CD14-positive monocyte (primary cell): ENCODE data around the gene KCNG2. TPM values are rescaled to one million over a fixed set of nuclear protein-coding genes. Genes with fewer than 3 reads are reported as not detected.

Experiments used
- DNase-seq, 3 donors: peaks; one replicate each; pipeline ENCODE4 v3.0.0-alpha.2; 2011 to 2022
- H2AFZ ChIP-seq: 2 replicates; pipeline ENCODE4 v1.6.0; 2012; ENCODE audit warnings: mild to moderate bottlenecking, low read depth, low read length, inconsistent platforms; ENCODE audit not compliant: insufficient read depth, poor library complexity, severe bottlenecking
- H3K27ac ChIP-seq, 2 donors: 1 replicate in 1 of 2; 2 replicates in 1 of 2; pipeline ENCODE4 v1.5.1; 2012 to 2013; ENCODE audit warnings: low read length in 2 of 2, control low read depth in 1 of 2, inconsistent platforms in 1 of 2, low read depth in 1 of 2, mild to moderate bottlenecking in 1 of 2
- H3K27me3 ChIP-seq, 2 donors: one replicate each; pipeline versions ENCODE4 v1.6.0 to v1.6.1; 2011 to 2013; ENCODE audit warnings: low read length in 2 of 2; ENCODE audit not compliant: control insufficient read depth in 2 of 2, insufficient read depth in 2 of 2
- H3K36me3 ChIP-seq, 2 donors: replicated peaks in 1 of 2; 1 replicate in 1 of 2; 2 replicates in 1 of 2; pipeline versions ENCODE4 v1.5.1 to v1.6.1; 2012 to 2013; ENCODE audit warnings: low read length in 2 of 2, control low read depth in 1 of 2, inconsistent platforms in 1 of 2, mild to moderate bottlenecking in 1 of 2; ENCODE audit not compliant: insufficient read depth in 2 of 2, control insufficient read depth in 1 of 2
- H3K4me1 ChIP-seq, 2 donors: 1 replicate in 1 of 2; 2 replicates in 1 of 2; pipeline versions ENCODE4 v1.5.1 to v1.6.1; 2012 to 2013; ENCODE audit warnings: low read length in 2 of 2, control low read depth in 1 of 2, inconsistent platforms in 1 of 2, mild to moderate bottlenecking in 1 of 2, moderate library complexity in 1 of 2; ENCODE audit not compliant: insufficient read depth in 2 of 2, control insufficient read depth in 1 of 2
- H3K4me2 ChIP-seq: replicated peaks from 2 replicates; pipeline ENCODE3; 2012; ENCODE audit warnings: low read length, moderate library complexity, mild to moderate bottlenecking; ENCODE audit not compliant: poor library complexity, severe bottlenecking; ENCODE audit errors: extremely low read depth
- H3K4me3 ChIP-seq, 3 experiments: fragments of 200-600 bp in 1 of 3; sonication (generic) in 1 of 3; replicated peaks in 1 of 3; 1 replicate in 2 of 3; 2 replicates in 1 of 3; pipeline ENCODE4 v1.5.1; 2011 to 2013; ENCODE audit warnings: low read length in 3 of 3, mild to moderate bottlenecking in 3 of 3, control low read depth in 2 of 3, low read depth in 2 of 3, inconsistent platforms in 1 of 3, moderate library complexity in 1 of 3
- H3K79me2 ChIP-seq: 2 replicates; pipeline ENCODE4 v1.6.0; 2012; ENCODE audit warnings: mild to moderate bottlenecking, control low read depth, inconsistent platforms, low read length, moderate library complexity; ENCODE audit not compliant: insufficient read depth
- H3K9ac ChIP-seq: 2 replicates; pipeline ENCODE4 v1.6.0; 2017; ENCODE audit warnings: low read length, mild to moderate bottlenecking; ENCODE audit not compliant: insufficient read depth, poor library complexity, severe bottlenecking
- H3K9me3 ChIP-seq, 2 donors: replicated peaks in 1 of 2; 1 replicate in 1 of 2; 2 replicates in 1 of 2; pipeline versions ENCODE4 v1.5.1 to v1.6.1; 2012 to 2013; ENCODE audit warnings: low read length in 2 of 2, control low read depth in 1 of 2; ENCODE audit not compliant: control insufficient read depth in 1 of 2, insufficient read depth in 1 of 2
- H4K20me1 ChIP-seq: 2 replicates; pipeline ENCODE4 v1.6.0; 2012; ENCODE audit warnings: mild to moderate bottlenecking, low read length, control low read depth, moderate library complexity; ENCODE audit not compliant: insufficient read depth
- H3K27ac Mint-ChIP-seq, 7 donors: one replicate each; pipeline ENCODE4 v1.8.0; 2020; ENCODE audit warnings: mild to moderate bottlenecking in 7 of 7, mixed read lengths in 7 of 7, moderate library complexity in 6 of 7, inconsistent platforms in 2 of 7
- H3K27me3 Mint-ChIP-seq, 3 donors: one replicate each; pipeline ENCODE4 v1.8.0; 2021 to 2022; ENCODE audit warnings: low read depth in 3 of 3, mild to moderate bottlenecking in 3 of 3, mixed read lengths in 3 of 3, moderate library complexity in 3 of 3, inconsistent platforms in 1 of 3
- H3K36me3 Mint-ChIP-seq, 2 donors: one replicate each; pipeline ENCODE4 v1.8.0; 2020; ENCODE audit warnings: mixed read lengths in 2 of 2, inconsistent platforms in 1 of 2, mild to moderate bottlenecking in 1 of 2
- H3K4me1 Mint-ChIP-seq: one replicate; pipeline ENCODE4 v1.8.0; 2020; ENCODE audit warnings: mild to moderate bottlenecking, mixed read lengths
- H3K4me3 Mint-ChIP-seq, 2 donors: one replicate each; pipeline ENCODE4 v1.8.0; 2020; ENCODE audit warnings: mild to moderate bottlenecking in 2 of 2, mixed read lengths in 2 of 2, moderate library complexity in 1 of 2
- H3K9me3 Mint-ChIP-seq, 7 donors: one replicate each; pipeline ENCODE4 v1.8.0; 2020 to 2022; ENCODE audit warnings: mixed read lengths in 7 of 7, mild to moderate bottlenecking in 6 of 7, moderate library complexity in 6 of 7, inconsistent platforms in 2 of 7
- WGBS: methylation state at CpG from one replicate; pipeline ENCODE4 v1.1.5; 2013; ENCODE audit warnings: missing lambda C conversion rate; ENCODE audit not compliant: insufficient coverage; 5-methylcytosine and 5-hydroxymethylcytosine counted together
- intact Hi-C, 2 donors: fragments of 100-400 bp; cut with micrococcal nuclease; formaldehyde crosslinking; loops; one replicate each; pipeline versions ENCODE4 v1.15.0 to v1.15.1; 2023
- polyA plus RNA-seq, 3 donors: library from polyadenylated mRNA; depleted of rRNA in 1 of 3; unstranded in 2 of 3; stranded (reverse) in 1 of 3; fragments of 300-500 nt in 2 of 3; fragments of >200 nt in 1 of 3; fragmentation: Illumina TruSeq in 2 of 3; gene quantifications; 1 replicate in 2 of 3; 2 replicates in 1 of 3; pipeline ENCODE4 v1.2.3, GENCODE V29; 2012 to 2021
- TF ChIP-seq, protein P1 (sequence below): fragments of 200-600 bp; IDR thresholded peaks from one replicate; pipeline ENCODE4 v1.8.0; 2022; ENCODE audit warnings: antibody characterized with exemption, mild to moderate bottlenecking

Gene KCNG2
- polyA plus RNA-seq, 3 donors = 0.04 TPM; not detected in 2

DNA sequence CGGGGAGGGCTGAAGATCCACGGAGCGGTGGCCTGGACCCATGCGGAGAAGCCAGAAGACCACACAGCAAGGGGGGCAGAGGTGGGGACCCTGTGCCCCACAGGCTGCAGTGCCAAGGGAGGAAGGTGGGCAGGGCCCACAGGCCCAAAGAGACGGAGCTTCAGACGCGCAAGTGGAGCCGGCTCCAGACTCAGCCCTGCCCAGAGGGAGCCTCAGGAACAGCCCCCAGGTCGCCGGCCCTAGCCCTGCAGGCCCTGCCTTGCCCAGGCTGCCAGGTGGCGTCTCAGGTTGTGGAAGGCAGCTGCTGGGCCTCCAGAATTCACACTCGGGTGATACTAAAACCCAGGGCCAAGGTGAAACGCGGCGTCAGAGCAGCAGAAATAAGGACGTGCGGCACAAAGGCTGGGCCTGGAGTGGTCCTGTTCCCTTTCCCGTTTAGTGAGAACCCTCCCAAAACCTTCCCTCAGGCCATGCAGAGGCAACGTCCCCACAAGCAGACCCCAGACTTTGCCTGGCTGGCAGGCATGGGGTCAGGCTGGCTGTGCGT lies 116.9 kb downstream of the KCNG2 start:
- H3K4me3 Mint-ChIP-seq = no peak overlapping the region
- Histone ChIP-seq H3K9ac (no peak overlapping the region), H3K4me2 (no peak overlapping the region), H3K9me3 (peaks cover 44 to 70% of the 10 kb centered on the region in 2 donors), H3K27ac (no peak overlapping the region), H3K36me3 (peaks cover 51 to 95% of the 10 kb centered on the region in 2 donors), H3K4me1 (no peaks in the 10 kb centered on the region), H2AFZ (no peak overlapping the region), H4K20me1 (peaks cover 56% of the 10 kb centered on the region), H3K27me3 (no peaks in the 10 kb centered on the region), H3K79me2 (peaks cover 37% of the 10 kb centered on the region), H3K4me3 (no peak overlapping the region)
- intact Hi-C loops = loop anchor here in 1 of 2 donors (5.0 kb wide), 1 partner anchor 33 kb away; no protein-coding TSS in a partner anchor
- peaks cover 35 to 68% (median 45%) of the 10 kb centered on the region in 7 donors for H3K9me3 Mint-ChIP-seq
- H3K27me3 Mint-ChIP-seq = peaks cover 0 to 1% (median 0%) of the 10 kb centered on the region in 3 donors
- no peak for DNase-seq
- 95% methylated on average over 18 of the region's 20 CpGs for WGBS
- peak overlapping the region in 2 of 7 donors; percentile 30 to 37 for H3K27ac Mint-ChIP-seq
- H3K4me1 Mint-ChIP-seq = no peaks in the 10 kb centered on the region
- TF ChIP-seq, protein P1, sequence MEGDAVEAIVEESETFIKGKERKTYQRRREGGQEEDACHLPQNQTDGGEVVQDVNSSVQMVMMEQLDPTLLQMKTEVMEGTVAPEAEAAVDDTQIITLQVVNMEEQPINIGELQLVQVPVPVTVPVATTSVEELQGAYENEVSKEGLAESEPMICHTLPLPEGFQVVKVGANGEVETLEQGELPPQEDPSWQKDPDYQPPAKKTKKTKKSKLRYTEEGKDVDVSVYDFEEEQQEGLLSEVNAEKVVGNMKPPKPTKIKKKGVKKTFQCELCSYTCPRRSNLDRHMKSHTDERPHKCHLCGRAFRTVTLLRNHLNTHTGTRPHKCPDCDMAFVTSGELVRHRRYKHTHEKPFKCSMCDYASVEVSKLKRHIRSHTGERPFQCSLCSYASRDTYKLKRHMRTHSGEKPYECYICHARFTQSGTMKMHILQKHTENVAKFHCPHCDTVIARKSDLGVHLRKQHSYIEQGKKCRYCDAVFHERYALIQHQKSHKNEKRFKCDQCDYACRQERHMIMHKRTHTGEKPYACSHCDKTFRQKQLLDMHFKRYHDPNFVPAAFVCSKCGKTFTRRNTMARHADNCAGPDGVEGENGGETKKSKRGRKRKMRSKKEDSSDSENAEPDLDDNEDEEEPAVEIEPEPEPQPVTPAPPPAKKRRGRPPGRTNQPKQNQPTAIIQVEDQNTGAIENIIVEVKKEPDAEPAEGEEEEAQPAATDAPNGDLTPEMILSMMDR = no peak
- H3K36me3 Mint-ChIP-seq = peaks cover 69 to 83% of the 10 kb centered on the region in 2 donors

DNA sequence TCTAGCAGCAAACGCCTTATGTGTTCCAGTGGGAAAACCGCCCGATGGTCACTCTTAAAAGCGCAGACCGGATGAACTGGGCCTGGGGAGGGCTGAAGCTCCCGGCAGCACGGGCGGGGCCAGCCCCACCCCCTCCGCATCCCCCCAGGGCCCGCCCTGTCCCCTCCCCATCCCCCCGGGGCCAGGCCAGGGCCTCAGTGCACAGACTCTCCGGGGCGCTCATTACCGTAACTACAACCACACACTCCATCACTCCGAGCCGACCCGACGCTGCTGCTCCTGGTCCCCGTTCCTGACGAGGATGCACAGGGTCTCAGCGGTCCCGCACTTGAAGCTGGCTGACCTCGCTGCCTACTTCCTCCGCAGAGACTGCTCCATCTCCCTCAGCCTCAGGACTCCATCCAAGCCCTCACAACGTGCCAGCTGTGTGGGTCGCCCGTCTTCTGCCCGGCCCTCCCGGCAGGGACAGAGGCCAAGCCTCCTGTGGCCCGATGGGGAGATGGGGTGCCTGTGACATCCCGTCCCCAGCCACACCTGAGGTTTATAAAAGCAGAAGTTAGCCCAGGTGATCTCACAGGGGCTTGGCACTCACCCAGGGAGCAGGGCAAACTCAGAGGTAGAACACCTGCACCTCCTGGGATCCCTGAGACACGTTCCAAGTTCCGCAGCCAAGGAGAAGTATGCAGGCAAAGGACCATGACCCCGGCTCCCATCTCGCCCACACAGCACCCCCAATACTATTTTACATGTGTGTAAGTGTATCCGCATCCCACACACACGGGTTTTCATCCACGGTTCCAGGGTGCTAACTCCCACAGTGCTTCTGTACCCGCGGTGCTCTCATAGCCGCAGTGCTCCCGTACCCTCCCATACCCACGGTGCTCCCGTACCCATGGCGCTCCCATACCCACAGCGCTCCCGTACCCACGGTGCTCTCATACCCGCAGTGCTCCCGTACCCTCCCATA lies 117.7 kb downstream of the KCNG2 start:
- intact Hi-C loops = no loop called here
- peaks cover 35 to 65% (median 45%) of the 10 kb centered on the region in 7 donors for H3K9me3 Mint-ChIP-seq
- H3K4me3 Mint-ChIP-seq = no peak overlapping the region
- Histone ChIP-seq H3K4me2 (no peak overlapping the region), H3K27ac (no peak overlapping the region), H3K36me3 (peaks cover 50 to 89% of the 10 kb centered on the region in 2 donors), H3K9ac (no peak overlapping the region), H3K27me3 (no peaks in the 10 kb centered on the region), H4K20me1 (peaks cover 54% of the 10 kb centered on the region), H3K4me1 (no peaks in the 10 kb centered on the region), H3K4me3 (no peak overlapping the region), H3K9me3 (peaks cover 44 to 70% of the 10 kb centered on the region in 2 donors), H3K79me2 (peaks cover 36% of the 10 kb centered on the region), H2AFZ (no peak overlapping the region)
- TF ChIP-seq, protein P1 = no peak
- DNase-seq = no peak
- 94% methylated on average over 36 of the region's 50 CpGs for WGBS
- no peaks in the 10 kb centered on the region for H3K4me1 Mint-ChIP-seq
- peak overlapping the region in 2 of 7 donors; percentile 3 to 32 for H3K27ac Mint-ChIP-seq
- peaks cover 67 to 81% of the 10 kb centered on the region in 2 donors for H3K36me3 Mint-ChIP-seq
- H3K27me3 Mint-ChIP-seq = peaks cover 0 to 1% (median 0%) of the 10 kb centered on the region in 3 donors
